NCI-H2227 (cell line): ENCODE data around the gene ETFRF1.
A peak's percentile ranks its signal among the peaks of the same experiment; 100 is the strongest.

Experiments
- DNase-seq: peaks from one replicate; lab custom pipeline; 2025; ENCODE audit not compliant: unreplicated experiment; lab: John Stamatoyannopoulos, UW

The ETFRF1 gene, protein sequence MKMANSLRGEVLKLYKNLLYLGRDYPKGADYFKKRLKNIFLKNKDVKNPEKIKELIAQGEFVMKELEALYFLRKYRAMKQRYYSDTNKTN

DNA sequence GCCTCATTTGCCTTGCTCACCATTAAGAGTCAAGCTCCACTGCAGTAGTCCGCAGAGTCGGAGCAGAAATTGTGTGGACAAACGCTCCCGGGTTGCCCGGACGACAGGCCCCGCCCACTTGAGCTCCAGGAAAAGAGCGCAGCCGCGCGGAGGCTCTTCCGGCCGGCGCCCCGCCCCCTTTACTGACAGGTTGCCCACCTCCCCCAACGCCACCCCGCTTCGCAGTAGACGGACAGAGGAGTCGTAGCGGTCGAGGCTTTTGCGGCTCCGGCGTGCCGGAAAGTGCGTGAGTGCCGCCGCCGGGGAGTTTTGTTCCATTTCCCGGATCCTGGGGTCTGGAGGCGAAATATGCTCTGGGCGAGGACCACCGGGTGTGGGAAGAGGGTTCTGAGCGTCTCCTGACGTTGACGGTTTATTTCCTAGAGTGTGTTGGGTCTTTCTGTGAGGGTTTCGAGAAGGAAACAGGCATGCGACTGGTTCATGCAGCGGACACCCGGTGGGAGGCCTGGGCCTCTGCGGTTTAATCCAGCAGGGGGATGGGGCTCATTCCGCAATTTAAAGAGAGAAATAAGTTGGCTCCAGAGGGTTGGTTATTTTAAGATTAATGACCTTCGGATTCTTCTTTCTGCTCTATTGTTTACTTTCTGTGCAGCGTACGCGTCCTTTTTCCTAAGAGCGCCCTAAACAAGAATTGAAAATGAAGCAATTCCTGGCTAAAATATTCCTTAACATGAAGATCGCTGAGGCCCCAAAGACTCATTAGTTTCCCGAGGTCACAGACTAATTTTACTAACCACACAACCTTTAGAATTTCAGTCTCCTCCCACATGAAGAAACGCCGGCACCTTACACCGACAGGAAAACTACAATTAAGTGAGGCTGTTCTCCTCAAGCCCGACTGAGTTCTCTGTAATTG lies at the start of gene ETFRF1, which contains the start of gene DNAI7:
Gene ETFRF1, plus strand, starts transcription at position 182 of the 916 bp plus-strand sequence. CDS start 8,720 bp downstream, outside the sequence.
Gene DNAI7, minus strand, starts transcription at position 105 of the 916 bp plus-strand sequence. Its CDS starts 82 bp downstream, at position 23.
- DNase-seq: peak; percentile 95

DNA sequence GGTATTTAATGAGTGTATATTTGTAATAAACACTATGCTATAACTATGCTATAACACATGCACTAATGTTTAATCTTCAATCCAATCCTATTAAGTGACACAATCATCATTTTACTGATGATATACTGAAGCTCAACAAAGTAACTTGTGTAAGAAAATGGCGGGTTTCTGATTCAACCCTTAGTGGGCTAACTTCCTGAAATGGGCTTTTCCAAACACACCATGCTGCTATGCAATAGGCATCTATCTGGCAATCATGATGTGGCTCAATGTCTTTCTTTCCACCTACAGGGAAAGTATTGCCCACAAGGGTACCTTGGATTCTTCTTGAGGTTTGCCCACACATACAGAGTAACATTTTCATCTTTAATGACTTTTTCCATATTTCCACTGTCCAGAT lies 48.4 kb upstream of the ETFRF1 start:
- DNase-seq: no peak

DNA sequence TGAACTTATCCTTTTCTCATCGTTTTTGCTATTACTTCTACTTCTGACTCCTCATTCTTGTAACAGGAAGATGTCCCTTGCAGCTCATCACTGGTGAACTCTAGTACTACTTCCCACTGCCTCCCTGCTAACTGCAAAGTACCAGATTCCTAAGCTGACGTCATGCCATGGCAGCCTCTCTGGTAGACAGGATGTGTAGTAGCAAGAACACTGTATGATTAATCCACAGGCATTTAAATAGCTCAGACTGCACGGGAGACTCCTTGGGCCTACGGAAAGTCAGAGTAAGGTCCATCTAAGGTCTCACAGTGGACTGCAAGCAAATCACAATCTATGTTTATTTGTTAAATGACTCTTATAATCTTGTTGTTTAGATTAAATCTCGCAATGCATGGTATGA lies 43.6 kb upstream of the ETFRF1 start:
- no peak for DNase-seq

DNA sequence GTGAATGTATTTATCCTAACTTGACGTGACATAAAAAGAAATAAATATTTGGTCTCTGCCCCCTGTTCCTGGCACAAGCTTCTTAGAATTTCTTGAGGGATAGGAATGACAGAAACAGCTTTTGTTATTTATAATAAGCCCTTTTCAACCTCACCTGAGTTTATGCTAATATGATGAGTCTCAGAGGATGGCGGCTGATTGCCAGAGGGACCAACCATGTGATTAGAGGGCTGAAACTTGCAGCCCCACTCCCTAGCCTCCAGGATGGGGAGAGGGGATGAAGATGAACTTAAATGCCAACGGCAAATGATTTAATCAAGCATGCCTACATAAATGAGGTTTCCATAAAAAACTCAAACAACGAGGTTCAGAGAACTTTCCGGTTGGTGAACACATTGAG lies 43.0 kb upstream of the ETFRF1 start:
- DNase-seq: no peak

DNA sequence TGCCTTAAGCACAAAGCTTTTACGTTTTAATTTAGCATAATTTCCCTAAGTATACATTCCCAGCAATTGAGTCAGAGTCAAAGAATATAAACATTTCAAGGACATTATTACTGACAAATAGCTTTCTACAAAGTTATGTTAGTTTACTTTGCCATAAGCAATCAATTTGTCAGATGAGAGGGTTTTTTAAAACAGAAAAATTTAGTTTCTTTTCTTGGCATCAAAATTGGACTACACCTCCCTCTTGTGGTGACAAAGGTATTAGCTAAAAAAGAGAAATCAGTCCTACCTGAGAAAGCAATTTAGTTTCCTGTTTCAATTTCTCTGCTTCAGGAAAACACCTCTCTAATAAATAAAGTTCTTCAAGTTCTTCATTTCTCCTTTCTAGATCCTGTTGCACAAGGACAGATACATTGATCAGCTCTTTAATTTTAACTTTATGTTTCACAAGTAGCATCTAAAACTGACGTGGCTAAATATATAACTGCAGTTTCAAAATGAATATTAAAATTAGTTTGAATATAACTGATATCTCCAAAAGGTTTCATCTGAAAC lies 39.9 kb upstream of the ETFRF1 start:
- DNase-seq: peak; percentile 1

DNA sequence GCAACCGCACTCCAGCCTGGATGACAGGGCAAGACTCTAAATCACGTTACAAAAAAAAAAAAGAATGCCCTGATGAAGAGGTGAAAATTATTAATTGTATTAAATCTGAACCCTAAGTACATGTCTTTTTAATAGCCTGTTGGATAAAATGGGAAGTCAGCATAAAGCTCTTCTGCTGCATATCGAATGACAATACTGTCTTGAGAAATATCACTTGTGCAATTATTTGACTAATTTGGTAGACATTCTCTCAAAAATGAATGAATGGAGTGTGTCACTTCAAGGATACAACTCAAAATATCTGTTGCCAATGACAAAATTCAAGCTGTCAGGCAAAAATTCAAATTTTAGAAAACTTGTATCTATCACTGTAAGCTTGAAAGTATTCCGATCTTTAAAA lies 39.0 kb upstream of the ETFRF1 start:
- no peak for DNase-seq

DNA sequence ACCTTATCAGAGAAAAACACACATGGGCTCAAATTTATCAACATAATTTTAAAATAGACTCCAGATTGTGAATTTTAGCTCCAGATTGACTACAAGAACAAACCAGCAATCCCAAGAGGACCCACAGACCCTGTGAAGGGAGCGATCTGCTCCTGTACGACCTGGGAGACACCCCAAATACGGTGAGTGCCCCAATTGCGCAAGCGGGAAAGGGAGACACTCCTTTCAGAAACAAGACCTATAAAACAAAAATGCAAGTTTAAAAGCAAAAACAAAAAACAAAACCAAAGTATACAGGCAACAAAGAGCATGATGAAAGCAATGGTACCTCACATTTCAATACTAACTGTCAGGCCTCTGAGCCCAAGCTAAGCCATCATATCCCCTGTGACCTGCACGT lies 32.2 kb upstream of the ETFRF1 start:
- DNase-seq: no peak

DNA sequence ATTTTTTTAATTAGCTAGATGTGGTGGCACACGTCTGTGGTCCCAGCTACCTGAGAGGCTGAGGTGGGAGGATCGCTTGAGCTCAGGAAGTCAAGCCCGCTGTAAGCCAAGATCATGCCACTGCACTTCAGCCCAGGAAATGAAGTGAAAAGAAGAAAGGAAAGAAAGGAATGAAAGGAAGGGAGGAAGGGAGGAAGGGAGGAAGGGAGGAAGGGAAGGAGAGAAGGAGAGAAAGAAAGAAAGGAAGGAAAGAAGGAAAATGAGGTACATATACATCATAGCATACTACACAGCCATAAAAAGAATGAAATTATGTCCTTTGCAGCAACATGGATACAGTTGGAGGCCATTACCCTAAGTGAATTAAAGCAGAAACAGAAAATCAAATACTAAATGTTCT lies 12.3 kb upstream of the ETFRF1 start:
- no peak for DNase-seq

DNA sequence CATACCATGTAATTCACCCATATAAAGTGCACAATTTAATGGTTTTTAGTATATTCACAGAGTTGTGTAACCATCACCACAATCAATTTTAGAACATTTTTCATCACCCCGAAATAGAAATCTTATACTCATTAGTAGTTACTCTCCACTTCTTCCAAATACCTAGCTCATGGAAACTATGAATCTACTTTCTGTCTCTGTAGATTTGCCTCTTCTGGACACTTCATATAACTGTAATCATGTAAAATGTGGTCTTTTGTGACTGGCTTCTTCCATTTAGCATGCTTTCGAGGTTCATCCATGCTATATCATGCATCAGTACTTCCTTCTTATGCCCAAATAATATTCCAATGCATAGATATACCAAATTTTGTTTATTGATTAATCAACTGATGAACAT lies 10.9 kb upstream of the ETFRF1 start:
- DNase-seq: no peak

DNA sequence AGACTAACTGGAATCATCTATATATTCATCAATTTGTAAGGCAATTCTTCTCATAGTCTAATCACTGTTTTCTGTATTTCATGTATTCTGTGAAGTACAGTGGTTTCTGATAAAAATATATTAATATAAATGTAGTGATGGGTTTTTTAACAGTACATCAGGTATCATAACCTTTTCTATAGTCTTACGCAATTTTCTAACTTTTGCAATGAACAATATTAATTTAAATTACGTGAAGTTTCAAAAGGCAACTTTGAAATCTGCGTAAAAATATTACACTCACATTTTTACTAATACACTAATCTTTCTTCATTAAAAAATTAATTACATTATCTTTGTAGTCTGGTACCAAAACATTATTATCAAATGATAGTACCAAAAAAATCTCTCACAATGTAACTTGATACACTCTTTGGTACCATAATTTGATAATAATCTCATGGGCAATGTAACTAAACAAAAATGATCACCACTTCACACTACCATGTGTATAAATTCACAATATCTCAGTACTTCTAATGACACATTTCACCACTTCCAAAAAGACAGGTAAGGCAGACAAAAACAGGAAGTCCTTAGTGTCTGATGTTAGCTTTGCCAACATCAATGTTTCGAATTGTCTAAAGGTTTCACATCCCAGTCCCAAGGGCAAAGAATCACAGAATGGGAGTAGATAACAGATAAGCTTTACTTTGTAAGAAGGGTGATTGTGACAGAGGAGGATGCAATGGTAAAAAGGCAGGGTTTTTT lies 8.8 kb upstream of the ETFRF1 start:
- DNase-seq: no peak

DNA sequence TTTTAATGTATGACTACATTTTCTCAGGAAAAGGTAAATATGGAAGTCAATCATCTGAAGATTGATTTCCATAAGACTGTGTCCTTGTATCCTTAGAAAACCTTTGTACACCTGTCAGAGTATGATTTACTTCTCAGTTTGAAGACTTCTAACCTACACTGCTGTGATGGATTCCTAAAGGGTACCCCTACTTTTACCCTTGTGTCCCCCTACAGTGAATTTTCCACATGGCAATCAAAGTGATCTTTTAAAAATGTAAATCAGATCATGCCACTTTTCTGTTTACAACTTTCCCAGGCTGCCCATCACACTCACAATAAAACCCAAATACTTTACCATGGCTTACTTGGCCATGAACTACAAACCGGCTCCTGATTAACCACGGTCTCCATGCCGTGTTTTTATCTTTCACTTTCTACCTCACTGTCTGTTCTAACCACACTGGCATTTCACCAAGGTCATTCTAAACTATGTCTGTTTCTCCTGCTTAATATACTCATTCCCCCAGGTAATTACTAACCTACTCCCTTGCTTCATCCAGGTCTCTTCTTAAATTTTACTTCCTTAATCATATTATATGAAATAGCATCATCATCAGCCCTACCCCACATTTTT lies 8.1 kb upstream of the ETFRF1 start:
- DNase-seq: no peak

DNA sequence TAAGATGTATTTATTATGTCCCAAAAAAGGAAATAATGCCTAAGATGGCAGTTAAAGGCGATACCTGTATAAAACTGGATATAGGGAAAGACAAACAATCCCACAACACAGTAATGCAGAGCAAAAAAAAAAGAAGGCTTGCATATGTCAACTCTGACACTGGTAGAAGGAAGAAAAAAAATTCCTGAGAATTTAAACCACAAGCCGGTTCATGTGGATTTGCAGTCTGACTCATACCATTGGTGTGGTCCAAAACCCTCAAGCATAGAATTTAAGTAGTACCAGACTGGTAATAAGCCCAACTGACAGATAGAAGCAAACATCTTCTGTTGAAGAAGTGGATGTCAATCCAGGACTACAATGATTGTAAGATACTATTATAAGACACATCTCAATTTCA lies 7.3 kb upstream of the ETFRF1 start:
- DNase-seq: no peak

DNA sequence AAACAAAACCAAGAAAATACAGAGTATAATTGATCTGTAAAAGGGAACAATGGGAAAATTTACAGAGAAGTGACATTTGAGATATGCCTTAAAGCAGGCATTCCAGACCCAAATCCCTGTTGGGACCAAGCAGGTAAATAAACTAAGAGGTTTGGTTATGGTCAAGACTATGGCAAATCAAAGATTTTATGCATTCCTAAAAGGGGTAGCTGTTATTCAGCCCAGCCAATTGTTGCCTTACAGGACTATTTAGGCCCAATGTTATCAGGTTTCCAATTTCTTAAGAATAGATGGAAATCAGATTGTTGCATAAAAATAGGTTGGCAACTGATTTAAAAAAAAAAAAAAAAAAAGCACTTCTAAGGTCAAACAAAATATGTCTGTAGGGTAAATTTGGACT lies 5.4 kb upstream of the ETFRF1 start:
- DNase-seq: no peak

DNA sequence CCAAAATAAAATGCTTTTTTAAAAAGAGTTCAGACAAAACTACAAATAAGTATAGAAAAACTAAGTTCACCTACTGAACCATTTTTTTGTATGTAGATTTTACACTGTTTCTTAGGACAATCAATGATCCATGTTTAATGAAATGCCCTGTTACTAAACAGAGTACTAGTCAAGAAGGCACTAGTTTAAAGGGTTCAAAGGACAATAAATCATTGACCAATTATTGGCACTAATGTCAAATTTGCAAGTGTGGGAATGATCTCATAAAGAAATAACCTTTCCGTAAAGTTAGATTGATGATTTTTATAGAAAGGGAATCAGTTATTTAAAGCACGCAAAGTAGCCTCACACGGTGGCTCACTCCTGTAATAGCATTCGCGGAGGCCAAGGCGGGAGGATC lies 4.2 kb upstream of the ETFRF1 start:
- DNase-seq: no peak

DNA sequence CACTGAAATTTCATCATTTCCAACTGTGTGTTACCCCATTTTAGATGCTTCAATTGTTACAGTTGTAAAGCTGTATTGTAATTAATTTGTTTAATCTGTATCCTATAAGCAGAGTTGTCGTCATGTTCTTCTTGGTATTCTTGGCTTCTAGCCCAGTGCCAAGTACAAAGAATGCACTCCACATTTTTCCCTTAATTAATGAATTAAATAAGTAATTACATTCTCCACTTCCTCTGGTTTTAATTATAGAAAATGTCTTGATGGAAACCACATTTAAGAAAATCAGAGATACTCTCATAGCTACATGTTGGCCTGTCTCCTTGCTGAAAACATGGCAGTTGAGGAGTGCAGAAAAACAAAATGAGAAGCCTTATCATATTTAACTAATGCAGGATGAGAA lies 823 bp upstream of the ETFRF1 start:
- no peak for DNase-seq

DNA sequence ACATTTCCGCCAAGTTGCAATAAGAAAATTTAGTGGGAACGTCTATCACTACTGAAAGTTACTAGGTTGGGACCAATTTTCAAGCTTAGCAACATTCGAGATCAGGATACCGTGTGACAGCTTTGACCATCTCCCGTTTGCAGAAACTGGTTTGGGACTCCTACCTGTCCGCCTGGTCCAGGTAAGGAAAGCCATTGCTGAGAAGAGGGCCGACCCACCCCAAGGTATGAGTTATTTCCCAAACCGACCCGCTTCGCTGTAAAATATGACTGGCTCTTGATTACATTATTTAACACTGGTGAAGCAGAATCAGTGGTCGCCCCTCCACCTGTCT lies 348 bp upstream of the ETFRF1 start:
- peak; percentile 29 for DNase-seq

DNA sequence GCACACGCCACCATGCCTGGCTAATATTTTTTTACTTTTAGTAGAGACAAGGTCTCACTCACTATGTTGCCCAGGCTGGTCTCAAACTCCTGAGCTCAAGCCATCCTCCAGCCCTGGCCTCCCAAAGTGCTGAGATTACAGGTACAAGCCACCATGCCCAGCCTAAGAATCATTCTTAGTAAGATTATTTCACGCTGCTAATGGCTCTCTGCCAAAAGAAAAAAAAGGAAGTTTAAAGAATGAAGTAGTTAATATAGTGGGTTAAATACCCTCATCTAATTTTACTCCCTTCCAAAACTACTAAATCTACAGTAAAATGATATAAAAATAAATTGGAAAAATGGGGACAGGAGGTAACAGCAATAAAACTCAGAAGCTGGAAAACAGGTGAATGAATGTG lies 2.6 kb downstream of the ETFRF1 start:
- DNase-seq: no peak

DNA sequence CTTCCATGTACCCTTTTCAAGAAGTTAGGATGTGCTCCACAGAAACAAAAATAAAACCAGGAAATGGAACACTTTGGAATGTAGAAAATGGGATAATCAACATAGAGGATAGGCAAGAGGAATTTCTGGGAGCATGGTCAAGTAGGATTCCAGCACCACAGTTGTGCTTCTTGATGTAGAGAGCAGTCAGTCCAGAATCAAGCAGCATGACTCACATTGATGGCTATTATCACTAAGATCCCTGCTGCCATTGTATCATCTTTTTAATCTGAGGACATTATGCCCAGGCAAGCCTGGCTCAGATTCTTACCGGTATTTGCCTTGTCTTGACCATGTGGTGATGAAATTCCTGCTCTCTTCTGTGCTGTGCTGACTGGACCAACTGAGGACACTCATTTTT lies 5.7 kb downstream of the ETFRF1 start:
- no peak for DNase-seq

DNA sequence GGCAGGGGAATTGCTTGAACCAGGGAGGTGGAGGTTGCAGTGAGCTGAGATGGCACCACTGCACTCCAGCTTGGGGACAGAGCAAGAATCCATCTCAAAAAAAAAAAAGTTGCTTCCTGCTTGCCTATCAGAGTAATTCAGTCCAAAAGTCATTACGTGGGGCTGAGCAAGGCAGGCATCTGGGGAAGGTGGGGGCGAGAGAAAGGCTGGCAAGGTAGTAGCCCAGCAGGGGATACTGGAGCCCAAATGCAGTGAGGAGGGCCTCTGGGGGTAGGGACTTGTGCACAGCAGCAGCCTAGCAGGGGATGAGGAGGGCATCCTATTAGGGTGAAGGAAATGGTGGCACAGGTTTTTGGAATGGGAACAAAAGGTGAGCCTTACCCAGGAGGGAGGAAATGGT lies 7.1 kb downstream of the ETFRF1 start:
- no peak for DNase-seq

DNA sequence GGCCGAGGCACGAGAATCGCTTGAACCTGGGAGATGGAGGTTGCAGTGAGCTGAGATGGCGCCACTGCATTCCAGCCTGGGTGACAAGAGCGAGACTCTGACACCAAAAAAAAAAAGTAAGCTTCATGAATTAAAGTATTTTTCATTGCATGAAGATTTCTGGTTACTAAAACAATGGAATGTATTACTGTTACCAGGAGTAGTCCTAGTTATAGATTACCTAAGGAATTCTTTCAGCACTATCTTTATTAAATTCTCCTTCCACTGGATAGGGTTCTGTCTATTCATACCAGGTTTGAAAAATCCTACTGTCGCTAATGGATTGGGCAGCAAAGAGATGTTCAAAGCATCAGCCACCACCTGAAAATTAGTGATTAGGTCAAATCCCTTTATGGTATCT lies 12.4 kb downstream of the ETFRF1 start:
- no peak for DNase-seq

DNA sequence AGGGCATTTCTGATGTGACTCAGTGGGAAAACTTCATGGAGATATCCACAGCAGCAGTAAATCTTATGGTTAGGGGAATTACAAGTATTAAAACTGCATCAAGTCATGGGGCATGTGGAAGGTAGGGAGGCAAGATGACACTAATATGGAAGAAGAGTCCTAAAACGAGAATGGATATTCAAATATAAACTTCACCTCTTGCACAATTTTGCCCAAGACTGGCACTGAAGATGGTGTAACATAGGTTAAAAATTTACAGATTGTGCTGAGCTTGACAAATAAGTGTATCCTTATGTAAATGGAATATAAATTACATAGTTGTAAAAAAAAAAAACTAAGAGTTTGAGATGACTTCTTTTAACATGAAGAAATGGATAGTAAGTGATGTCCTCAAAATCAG lies 12.8 kb downstream of the ETFRF1 start:
- DNase-seq: no peak
